Mucosa of stomach (tissue), 1 donor: ENCODE data around the gene BTBD9.

Source experiments
- H3K27me3 ChIP-seq: one replicate; pipeline ENCODE4 v1.7.0; 2013; ENCODE audit warnings: mild to moderate bottlenecking, low read length; ENCODE audit not compliant: control insufficient read depth, insufficient read depth
- H3K36me3 ChIP-seq: one replicate; pipeline ENCODE4 v1.7.0; 2013; ENCODE audit warnings: low read length; ENCODE audit not compliant: control insufficient read depth, insufficient read depth
- H3K4me1 ChIP-seq: one replicate; pipeline ENCODE4 v1.7.0; 2013; ENCODE audit warnings: mild to moderate bottlenecking, low read length; ENCODE audit not compliant: control insufficient read depth, insufficient read depth
- H3K4me3 ChIP-seq: one replicate; pipeline ENCODE4 v1.7.0; 2013; ENCODE audit warnings: low read length
- H3K9ac ChIP-seq: one replicate; pipeline ENCODE4 v1.7.0; 2013; ENCODE audit warnings: mild to moderate bottlenecking, low read length, moderate library complexity
- H3K9me3 ChIP-seq: one replicate; pipeline ENCODE4 v1.7.0; 2013; ENCODE audit warnings: mild to moderate bottlenecking, low read length, moderate library complexity; ENCODE audit not compliant: control insufficient read depth
- donor health status: Pancreatic carcinoma.

Gene BTBD9

GRCh38 chr6:38481851-38482250, 157.9 kb downstream of the BTBD9 start:
- H3K36me3 ChIP-seq = no peaks in the 10 kb centered on the region
- no peak overlapping the region for H3K9ac ChIP-seq
- H3K4me1 ChIP-seq = no peaks in the 10 kb centered on the region
- no peaks in the 10 kb centered on the region for H3K9me3 ChIP-seq
- H3K27me3 ChIP-seq = no peaks in the 10 kb centered on the region
- H3K4me3 ChIP-seq = no peak overlapping the region

- Histone ChIP-seq H3K9ac (no peak overlapping the region), H3K27me3 (no peaks in the 10 kb centered on the region), H3K4me3 (no peak overlapping the region)
Observed at GRCh38 chr6:38481211-38481836, 158.4 kb downstream of the BTBD9 start.

DNA sequence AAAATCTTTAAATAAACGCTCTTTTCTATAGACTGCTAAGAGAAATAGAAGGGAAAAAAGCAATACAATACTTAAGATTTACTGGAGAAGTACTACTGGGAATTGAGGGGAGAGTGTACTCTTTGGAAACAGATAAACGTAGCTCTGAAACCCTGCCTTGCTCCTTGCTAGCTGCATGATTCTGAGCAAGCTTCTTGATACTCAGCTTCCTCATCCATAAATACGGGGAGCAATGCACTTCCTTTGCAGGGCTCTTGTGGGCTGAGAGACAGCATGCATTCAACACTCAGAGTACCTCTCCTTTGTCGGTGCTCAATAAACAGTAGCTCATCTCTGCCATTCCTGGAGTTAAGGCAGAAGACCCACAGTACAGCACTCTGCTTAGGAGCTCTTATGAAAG, 159.7 kb downstream of the BTBD9 start:
- no peaks in the 10 kb centered on the region for H3K9me3 ChIP-seq
- no peaks in the 10 kb centered on the region for H3K27me3 ChIP-seq
- H3K4me1 ChIP-seq = peaks cover 4% of the 10 kb centered on the region
- H3K4me3 ChIP-seq = no peak overlapping the region
- no peaks in the 10 kb centered on the region for H3K36me3 ChIP-seq
- no peak overlapping the region for H3K9ac ChIP-seq

More at GRCh38 chr6:38481211-38481836, 158.4 kb downstream of the BTBD9 start:
- no peaks in the 10 kb centered on the region for H3K36me3 ChIP-seq
- no peaks in the 10 kb centered on the region for H3K9me3 ChIP-seq
- peaks cover 1% of the 10 kb centered on the region for H3K4me1 ChIP-seq

DNA sequence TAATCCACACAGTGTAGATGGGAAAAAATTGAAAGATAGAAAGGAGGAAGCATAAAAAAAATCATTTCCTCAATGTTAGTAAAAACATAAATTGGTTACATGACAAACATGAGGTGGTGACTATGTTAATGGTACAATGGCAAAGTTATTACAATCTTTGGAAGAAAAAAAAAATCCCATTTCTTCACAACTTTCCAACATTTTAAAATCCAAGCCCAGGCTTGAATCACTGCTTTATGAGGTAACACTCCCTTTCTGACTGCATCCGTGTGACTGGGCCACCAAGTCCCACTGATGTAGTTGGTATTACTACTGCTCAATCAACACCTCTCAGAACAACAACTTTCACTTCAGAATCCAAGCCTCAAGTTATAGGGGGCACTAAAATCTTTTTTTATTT, 160.4 kb downstream of the BTBD9 start:
- Histone ChIP-seq H3K36me3 (no peaks in the 10 kb centered on the region), H3K4me3 (no peak overlapping the region), H3K4me1 (peaks cover 4% of the 10 kb centered on the region), H3K9ac (no peak overlapping the region), H3K9me3 (no peaks in the 10 kb centered on the region), H3K27me3 (no peaks in the 10 kb centered on the region)

DNA sequence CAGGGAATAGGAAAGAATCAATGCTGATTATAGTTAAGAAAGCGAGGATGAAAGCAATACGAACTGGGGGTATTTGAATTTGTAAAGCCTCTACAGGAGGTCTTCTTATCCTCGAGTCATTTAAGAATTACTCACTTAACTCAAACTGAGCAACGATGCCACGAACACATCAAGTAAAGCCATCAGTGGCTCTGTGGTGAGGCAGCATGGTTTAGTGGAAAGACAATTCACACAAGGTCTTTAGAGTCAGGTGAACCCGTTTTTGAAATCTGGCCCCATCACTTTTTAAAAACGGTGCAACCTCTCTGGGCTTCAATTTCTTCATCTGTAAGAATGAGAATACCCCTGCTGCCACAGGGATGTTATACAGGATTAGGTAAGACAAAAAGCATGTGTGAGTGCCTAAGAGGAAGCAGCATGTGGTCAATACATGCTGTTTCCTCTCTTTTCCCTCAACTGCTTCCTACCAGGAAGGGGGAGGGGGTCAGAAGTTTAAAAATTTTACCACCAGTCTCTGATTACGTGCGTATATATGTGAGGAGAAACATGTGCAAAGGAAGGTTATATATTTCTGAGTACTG, 162.0 kb downstream of the BTBD9 start:
- H3K27me3 ChIP-seq = no peaks in the 10 kb centered on the region
- peaks cover 4% of the 10 kb centered on the region for H3K4me1 ChIP-seq
- H3K36me3 ChIP-seq = no peaks in the 10 kb centered on the region
- no peaks in the 10 kb centered on the region for H3K9me3 ChIP-seq
- no peak overlapping the region for H3K4me3 ChIP-seq
- H3K9ac ChIP-seq = no peak overlapping the region

DNA sequence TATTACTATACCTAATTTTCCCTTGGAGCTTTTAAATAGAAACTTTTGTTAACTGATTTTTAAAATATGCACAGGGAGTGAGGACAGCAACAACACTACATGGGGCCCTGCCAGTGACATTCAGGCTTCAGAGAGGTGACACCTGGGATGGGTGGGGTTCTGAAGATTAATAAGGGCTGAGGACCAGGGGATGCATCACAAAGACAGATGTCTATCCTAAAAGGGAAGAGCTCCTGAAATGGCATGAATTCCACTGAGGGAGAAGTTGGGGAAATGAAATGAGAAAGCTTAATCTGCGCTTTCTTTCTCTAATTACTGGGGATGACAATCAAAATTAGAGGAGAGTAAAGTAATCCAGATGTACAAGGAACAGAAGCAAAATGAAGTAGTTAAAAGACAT, 162.8 kb downstream of the BTBD9 start:
- Histone ChIP-seq H3K27me3 (no peaks in the 10 kb centered on the region), H3K36me3 (no peaks in the 10 kb centered on the region), H3K4me1 (peaks cover 4% of the 10 kb centered on the region), H3K9me3 (no peaks in the 10 kb centered on the region), H3K9ac (no peak overlapping the region), H3K4me3 (no peak overlapping the region)

GRCh38 chr6:38476141-38476540, 163.6 kb downstream of the BTBD9 start:
- peaks cover 4% of the 10 kb centered on the region for H3K4me1 ChIP-seq
- no peaks in the 10 kb centered on the region for H3K27me3 ChIP-seq
- H3K9ac ChIP-seq = no peak overlapping the region
- no peaks in the 10 kb centered on the region for H3K9me3 ChIP-seq
- no peaks in the 10 kb centered on the region for H3K36me3 ChIP-seq
- H3K4me3 ChIP-seq = no peak overlapping the region

DNA sequence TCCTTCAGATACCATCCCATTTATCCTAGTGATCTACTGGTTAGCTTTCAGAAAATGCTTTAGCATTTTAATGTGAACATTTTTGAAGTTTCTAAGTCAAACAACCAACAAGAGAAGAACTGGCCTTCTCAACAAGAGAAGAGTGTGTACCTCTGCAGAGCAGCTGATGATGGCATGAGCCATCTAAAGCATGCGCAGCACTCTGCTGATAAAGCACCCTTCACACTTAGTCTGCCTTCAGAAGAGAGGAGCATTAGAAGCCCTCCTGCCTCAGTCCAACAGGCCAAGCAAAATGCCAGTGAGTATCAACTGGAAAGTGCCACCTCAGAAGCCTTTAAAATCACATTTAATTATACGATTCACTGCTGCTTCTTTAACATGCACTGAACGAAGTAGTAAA, 169.2 kb downstream of the BTBD9 start:
- no peaks in the 10 kb centered on the region for H3K36me3 ChIP-seq

DNA sequence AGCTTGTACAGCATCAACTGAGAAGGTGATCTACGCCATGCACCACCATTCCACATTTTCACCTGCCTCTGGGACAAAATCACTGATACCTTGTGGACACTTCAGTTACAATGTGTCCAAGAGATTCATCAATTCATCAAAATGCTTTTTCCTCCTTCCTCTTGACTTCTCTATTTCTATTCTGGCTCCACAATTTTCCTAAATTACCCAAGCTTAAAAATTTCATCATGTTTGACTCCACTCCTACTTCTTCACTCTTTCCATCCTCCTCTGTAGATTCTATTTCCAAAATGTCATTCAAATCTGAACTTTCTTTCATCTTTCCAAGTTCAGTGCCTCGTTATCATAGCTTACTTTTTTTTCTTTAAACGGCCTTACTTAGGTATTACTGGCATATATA, 172.2 kb downstream of the BTBD9 start:
- Histone ChIP-seq H3K27me3 (no peaks in the 10 kb centered on the region), H3K9me3 (no peaks in the 10 kb centered on the region), H3K36me3 (no peaks in the 10 kb centered on the region), H3K4me3 (no peak overlapping the region), H3K9ac (no peak overlapping the region), H3K4me1 (no peaks in the 10 kb centered on the region)

More for the DNA sequence above, 169.2 kb downstream of the BTBD9 start:
- H3K4me1 ChIP-seq = no peaks in the 10 kb centered on the region
- H3K9me3 ChIP-seq = no peaks in the 10 kb centered on the region
- no peak overlapping the region for H3K4me3 ChIP-seq
- H3K27me3 ChIP-seq = no peaks in the 10 kb centered on the region
- no peak overlapping the region for H3K9ac ChIP-seq

- no peaks in the 10 kb centered on the region for H3K4me1 ChIP-seq
- no peaks in the 10 kb centered on the region for H3K27me3 ChIP-seq
- no peaks in the 10 kb centered on the region for H3K36me3 ChIP-seq
- H3K9ac ChIP-seq = no peak overlapping the region
- no peaks in the 10 kb centered on the region for H3K9me3 ChIP-seq
- no peak overlapping the region for H3K4me3 ChIP-seq
Observed at GRCh38 chr6:38460186-38460585, 179.5 kb downstream of the BTBD9 start.

DNA sequence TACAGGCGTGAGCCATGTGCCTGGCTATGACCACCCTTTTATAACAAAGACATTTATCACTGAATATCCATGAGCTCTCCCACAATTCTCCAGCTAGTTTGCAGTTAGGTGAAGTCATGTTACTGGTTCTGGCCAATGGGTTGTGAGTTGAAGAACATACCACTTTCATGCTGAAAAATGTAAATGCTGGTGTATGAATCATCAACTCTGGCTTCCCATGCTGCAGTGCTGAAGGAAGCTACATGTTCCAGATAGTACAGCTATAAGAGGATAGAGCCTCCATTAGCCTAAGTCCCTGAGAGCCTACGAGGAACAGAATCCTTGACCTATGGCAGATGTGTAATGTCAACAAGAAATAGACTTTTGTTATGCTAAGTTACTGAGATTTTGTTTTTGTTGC, 180.4 kb downstream of the BTBD9 start:
- Histone ChIP-seq H3K4me3 (no peak overlapping the region), H3K36me3 (no peaks in the 10 kb centered on the region), H3K27me3 (no peaks in the 10 kb centered on the region), H3K9ac (no peak overlapping the region), H3K9me3 (no peaks in the 10 kb centered on the region), H3K4me1 (no peaks in the 10 kb centered on the region)

DNA sequence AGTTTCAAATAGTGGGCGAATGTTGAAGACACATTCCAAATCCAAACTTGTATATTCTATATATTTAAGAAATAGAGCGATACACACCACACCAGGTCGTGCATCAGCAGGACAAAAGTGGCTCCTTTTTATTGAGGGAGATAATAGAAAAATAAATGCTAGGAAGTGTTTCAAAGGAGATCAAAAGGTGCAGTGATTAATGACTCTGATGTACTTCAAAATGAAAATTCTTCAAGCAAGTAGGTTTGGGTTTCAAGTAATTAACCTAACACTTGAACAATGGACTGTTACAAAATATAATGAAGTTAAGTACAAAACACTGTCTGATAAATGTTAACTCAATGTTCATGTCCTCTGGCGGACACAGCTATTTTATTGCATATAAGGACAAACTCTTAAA, 185.9 kb downstream of the BTBD9 start:
- H3K27me3 ChIP-seq = no peaks in the 10 kb centered on the region
- no peaks in the 10 kb centered on the region for H3K4me1 ChIP-seq
- no peaks in the 10 kb centered on the region for H3K9me3 ChIP-seq
- no peaks in the 10 kb centered on the region for H3K36me3 ChIP-seq
- no peak overlapping the region for H3K4me3 ChIP-seq
- H3K9ac ChIP-seq = no peak overlapping the region
